ENCODE data around the gene FNTB.

FNTB gene

GRCh38 chr14:65011538-65011937, 24.8 kb downstream of the FNTB start:
- Histone ChIP-seq H3K27ac (ENCODE audit: low read depth, low read length) (no peak overlapping the region), H3K14ac (ENCODE audit: low read length) (no peak overlapping the region)

GRCh38 chr14:65012353-65012752, 25.7 kb downstream of the FNTB start:
- H3K9me3 ChIP-seq (ENCODE audit: insufficient read depth, low read depth, low read length): no peaks in the 10 kb centered on the region
- H2AK5ac ChIP-seq (ENCODE audit: low read length): no peak overlapping the region
- H2BK5ac ChIP-seq (ENCODE audit: low read depth, low read length, poor library complexity): no peak overlapping the region
- H2BK12ac ChIP-seq (ENCODE audit: low read length): no peak overlapping the region
- H4K8ac ChIP-seq (ENCODE audit: low read depth, low read length): no peak overlapping the region
- no peak overlapping the region for H4K12ac ChIP-seq (ENCODE audit: low read depth, low read length)
- H3K79me1 ChIP-seq (ENCODE audit: low read length): no peaks in the 10 kb centered on the region
- H3K36me3 ChIP-seq (ENCODE audit: control insufficient read depth in 1 of 2, insufficient read depth in 2 of 2, low read length in 2 of 2): peaks cover 7 to 9% of the 10 kb centered on the region in 2 experiments
- H3K23ac ChIP-seq (ENCODE audit: low read length): no peak overlapping the region
- H3K4ac ChIP-seq (ENCODE audit: low read depth, low read length): no peak overlapping the region
- no peak overlapping the region for H3K18ac ChIP-seq (ENCODE audit: low read length)
- H4K91ac ChIP-seq (ENCODE audit: low read depth, low read length): no peak overlapping the region
- H3K9ac ChIP-seq (ENCODE audit: low read length): no peak overlapping the region
- whole genome bisulfite sequencing (ENCODE audit: extremely low coverage, insufficient coverage, insufficient read length): no CpG with 5 or more reads among the region's 4 CpGs
- H3K79me2 ChIP-seq (ENCODE audit: control insufficient read depth, insufficient read depth, low read length, poor library complexity): no peaks in the 10 kb centered on the region
- no peak overlapping the region for H3K4me2 ChIP-seq (ENCODE audit: low read length)
- DNase-seq: no peak
- H3K4me3 ChIP-seq (ENCODE audit: low read depth, low read length): no peak overlapping the region
- H3K27ac ChIP-seq (ENCODE audit: low read depth, low read length): no peak overlapping the region
- no peak overlapping the region for H2AFZ ChIP-seq (ENCODE audit: insufficient read depth, low read length, poor library complexity)
- H2BK120ac ChIP-seq (ENCODE audit: insufficient read depth, low read length, poor library complexity): no peak overlapping the region
- H3K27me3 ChIP-seq (ENCODE audit: insufficient read depth, low read length): no peaks in the 10 kb centered on the region
- no peaks in the 10 kb centered on the region for H3K4me1 ChIP-seq (ENCODE audit: control insufficient read depth in 1 of 2, insufficient read depth in 2 of 2, low read length in 2 of 2)
- H3K14ac ChIP-seq (ENCODE audit: low read length): no peak overlapping the region

More at GRCh38 chr14:65011538-65011937, 24.8 kb downstream of the FNTB start:
- Histone ChIP-seq H3K27me3 (ENCODE audit: insufficient read depth, low read length) (no peaks in the 10 kb centered on the region), H4K91ac (ENCODE audit: low read depth, low read length) (no peak overlapping the region), H2BK5ac (ENCODE audit: low read depth, low read length, poor library complexity) (no peak overlapping the region), H3K79me1 (ENCODE audit: low read length) (no peaks in the 10 kb centered on the region), H2AFZ (ENCODE audit: insufficient read depth, low read length, poor library complexity) (no peak overlapping the region), H4K8ac (ENCODE audit: low read depth, low read length) (no peak overlapping the region), H3K4ac (ENCODE audit: low read depth, low read length) (no peak overlapping the region), H3K4me3 (ENCODE audit: low read depth, low read length) (no peak overlapping the region), H2BK120ac (ENCODE audit: insufficient read depth, low read length, poor library complexity) (no peak overlapping the region), H3K9ac (ENCODE audit: low read length) (no peak overlapping the region), H4K12ac (ENCODE audit: low read depth, low read length) (no peak overlapping the region), H3K18ac (ENCODE audit: low read length) (no peak overlapping the region), H3K36me3 (ENCODE audit: control insufficient read depth in 1 of 2, insufficient read depth in 2 of 2, low read length in 2 of 2) (peaks cover 7 to 9% of the 10 kb centered on the region in 2 experiments), H3K23ac (ENCODE audit: low read length) (no peak overlapping the region), H3K79me2 (ENCODE audit: control insufficient read depth, insufficient read depth, low read length, poor library complexity) (no peaks in the 10 kb centered on the region), H3K9me3 (ENCODE audit: insufficient read depth, low read depth, low read length) (no peaks in the 10 kb centered on the region), H2BK12ac (ENCODE audit: low read length) (no peak overlapping the region), H2AK5ac (ENCODE audit: low read length) (no peak overlapping the region), H3K4me1 (ENCODE audit: control insufficient read depth in 1 of 2, insufficient read depth in 2 of 2, low read length in 2 of 2) (no peaks in the 10 kb centered on the region), H3K4me2 (ENCODE audit: low read length) (no peak overlapping the region)
- no CpG with 5 or more reads among the region's 10 CpGs for WGBS (ENCODE audit: extremely low coverage, insufficient coverage, insufficient read length)
- no peak for DNase-seq

DNA sequence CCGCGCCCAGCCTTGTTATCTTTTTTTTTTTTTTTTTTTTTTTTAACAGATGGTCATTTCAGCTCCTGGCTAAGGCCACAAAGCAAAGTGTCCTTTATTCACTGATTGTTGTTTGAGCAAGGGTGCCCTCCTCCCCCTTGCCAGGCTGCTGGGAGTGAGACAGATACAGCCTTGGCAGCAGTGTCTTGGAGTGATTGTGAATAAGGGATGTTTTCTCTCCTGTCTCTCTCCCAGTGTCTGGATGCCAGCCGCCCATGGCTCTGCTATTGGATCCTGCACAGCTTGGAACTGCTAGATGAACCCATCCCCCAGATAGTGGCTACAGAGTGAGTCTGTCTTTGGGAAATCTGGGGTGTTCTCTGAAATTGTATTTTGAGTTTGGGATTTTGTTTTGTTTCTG, 28.7 kb downstream of the FNTB start:
- peaks cover 8 to 12% of the 10 kb centered on the region in 2 experiments for H3K36me3 ChIP-seq (ENCODE audit: control insufficient read depth in 1 of 2, insufficient read depth in 2 of 2, low read length in 2 of 2)
- no peaks in the 10 kb centered on the region for H3K9me3 ChIP-seq (ENCODE audit: insufficient read depth, low read depth, low read length)
- no peak overlapping the region for H2BK12ac ChIP-seq (ENCODE audit: low read length)
- H3K79me1 ChIP-seq (ENCODE audit: low read length): no peaks in the 10 kb centered on the region
- H3K18ac ChIP-seq (ENCODE audit: low read length): no peak overlapping the region
- H2AK5ac ChIP-seq (ENCODE audit: low read length): no peak overlapping the region
- no peak overlapping the region for H3K4ac ChIP-seq (ENCODE audit: low read depth, low read length)
- no peak overlapping the region for H4K8ac ChIP-seq (ENCODE audit: low read depth, low read length)
- H3K14ac ChIP-seq (ENCODE audit: low read length): no peak overlapping the region
- no peak overlapping the region for H4K12ac ChIP-seq (ENCODE audit: low read depth, low read length)
- no peak overlapping the region for H3K4me3 ChIP-seq (ENCODE audit: low read depth, low read length)
- H2AFZ ChIP-seq (ENCODE audit: insufficient read depth, low read length, poor library complexity): no peak overlapping the region
- no peak overlapping the region for H2BK120ac ChIP-seq (ENCODE audit: insufficient read depth, low read length, poor library complexity)
- DNase-seq: no peak
- no peaks in the 10 kb centered on the region for H3K4me1 ChIP-seq (ENCODE audit: control insufficient read depth in 1 of 2, insufficient read depth in 2 of 2, low read length in 2 of 2)
- no peaks in the 10 kb centered on the region for H3K79me2 ChIP-seq (ENCODE audit: control insufficient read depth, insufficient read depth, low read length, poor library complexity)
- no CpG with 5 or more reads among the region's 3 CpGs for WGBS (ENCODE audit: extremely low coverage, insufficient coverage, insufficient read length)
- H3K27ac ChIP-seq (ENCODE audit: low read depth, low read length): no peak overlapping the region
- H3K23ac ChIP-seq (ENCODE audit: low read length): no peak overlapping the region
- H2BK5ac ChIP-seq (ENCODE audit: low read depth, low read length, poor library complexity): no peak overlapping the region
- no peak overlapping the region for H3K9ac ChIP-seq (ENCODE audit: low read length)
- no peak overlapping the region for H3K4me2 ChIP-seq (ENCODE audit: low read length)
- no peak overlapping the region for H4K91ac ChIP-seq (ENCODE audit: low read depth, low read length)
- H3K27me3 ChIP-seq (ENCODE audit: insufficient read depth, low read length): no peaks in the 10 kb centered on the region

- Histone ChIP-seq H2AFZ (ENCODE audit: insufficient read depth, low read length, poor library complexity) (no peak overlapping the region), H3K23ac (ENCODE audit: low read length) (no peak overlapping the region), H3K9me3 (ENCODE audit: insufficient read depth, low read depth, low read length) (no peaks in the 10 kb centered on the region), H4K12ac (ENCODE audit: low read depth, low read length) (no peak overlapping the region), H2BK5ac (ENCODE audit: low read depth, low read length, poor library complexity) (no peak overlapping the region), H3K4me1 (ENCODE audit: control insufficient read depth in 1 of 2, insufficient read depth in 2 of 2, low read length in 2 of 2) (no peaks in the 10 kb centered on the region), H3K4me3 (ENCODE audit: low read depth, low read length) (no peak overlapping the region), H3K4ac (ENCODE audit: low read depth, low read length) (no peak overlapping the region), H3K79me1 (ENCODE audit: low read length) (no peaks in the 10 kb centered on the region), H3K18ac (ENCODE audit: low read length) (no peak overlapping the region), H3K14ac (ENCODE audit: low read length) (no peak overlapping the region), H2BK120ac (ENCODE audit: insufficient read depth, low read length, poor library complexity) (no peak overlapping the region), H3K27ac (ENCODE audit: low read depth, low read length) (no peak overlapping the region), H3K79me2 (ENCODE audit: control insufficient read depth, insufficient read depth, low read length, poor library complexity) (no peaks in the 10 kb centered on the region), H3K27me3 (ENCODE audit: insufficient read depth, low read length) (no peaks in the 10 kb centered on the region), H2BK12ac (ENCODE audit: low read length) (no peak overlapping the region), H4K91ac (ENCODE audit: low read depth, low read length) (no peak overlapping the region), H3K36me3 (ENCODE audit: control insufficient read depth in 1 of 2, insufficient read depth in 2 of 2, low read length in 2 of 2) (peaks cover 8 to 11% of the 10 kb centered on the region in 2 experiments), H4K8ac (ENCODE audit: low read depth, low read length) (no peak overlapping the region), H3K9ac (ENCODE audit: low read length) (no peak overlapping the region), H2AK5ac (ENCODE audit: low read length) (no peak overlapping the region), H3K4me2 (ENCODE audit: low read length) (no peak overlapping the region)
- DNase-seq: no peak
- WGBS (ENCODE audit: extremely low coverage, insufficient coverage, insufficient read length): no CpG with 5 or more reads among the region's 4 CpGs
These were observed 29.8 kb downstream of the FNTB start for GRCh38 chr14:65016471-65016870.

Measured in trophoblast cell (in vitro differentiated cells and primary cell).